HG02642 (cell line): ENCODE results near the gene PLA2G1B.

Source experiments
- ATAC-seq: cut with Tn5 transposase; IDR thresholded peaks from one replicate; pipeline ENCODE4 v1.9.1; 2021; ENCODE audit warnings: mild to moderate bottlenecking; ENCODE audit not compliant: unreplicated experiment, poor library complexity

PLA2G1B gene

DNA sequence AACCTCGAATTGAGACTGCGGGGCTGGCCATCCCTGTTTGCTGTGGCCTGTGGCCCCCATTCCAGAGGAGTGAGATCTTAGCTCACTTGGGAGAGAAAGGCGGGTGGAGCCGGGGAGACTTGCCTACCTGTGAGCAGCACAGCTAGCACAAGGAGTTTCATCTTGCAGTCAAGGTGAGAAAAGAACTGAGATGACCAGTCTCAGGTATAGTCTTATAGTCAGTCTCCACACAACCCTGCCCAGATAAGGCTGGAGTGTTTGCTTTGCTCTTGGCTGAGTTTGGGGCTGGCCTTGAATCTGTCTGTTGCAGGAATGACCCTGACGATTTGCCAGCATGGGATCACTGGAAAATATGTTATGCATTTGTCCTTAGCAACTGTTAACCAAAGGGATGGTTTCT lies at the start of gene PLA2G1B:
PLA2G1B (minus strand) TSS at position 187 of the 400 bp plus-strand sequence; CDS start at position 161, 26 bp downstream.
- no peak for ATAC-seq

GRCh38 chr12:120376934-120377572 lies 49.5 kb upstream of the PLA2G1B start:
- no peak for ATAC-seq

- ATAC-seq: no peak
These were observed 48.8 kb upstream of the PLA2G1B start for GRCh38 chr12:120376416-120376815.

GRCh38 chr12:120376009-120376408 lies 48.4 kb upstream of the PLA2G1B start:
- no peak for ATAC-seq

DNA sequence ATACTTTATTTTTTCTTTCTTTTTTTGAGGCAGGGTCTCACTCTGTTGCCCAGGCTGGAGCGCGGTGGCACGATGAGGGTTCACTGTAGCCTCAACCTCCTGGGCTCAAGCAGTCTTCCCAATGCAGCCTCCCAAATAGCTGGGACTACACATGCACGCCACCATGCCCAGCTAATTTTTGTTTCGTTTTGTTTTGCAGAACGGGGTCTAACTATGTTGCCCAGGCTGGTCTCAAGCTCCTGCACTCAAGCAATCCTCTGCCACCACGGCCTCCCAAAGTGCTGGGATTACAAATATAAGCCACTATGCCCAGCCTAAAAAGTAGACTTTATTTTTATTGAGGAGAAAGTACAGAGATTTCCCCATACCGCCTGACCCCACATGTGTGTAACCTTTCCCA lies 46.1 kb upstream of the PLA2G1B start:
- ATAC-seq: no peak

- ATAC-seq: no peak
These were observed 43.0 kb upstream of the PLA2G1B start for GRCh38 chr12:120370343-120371243.

GRCh38 chr12:120369603-120370342 lies 42.2 kb upstream of the PLA2G1B start:
- ATAC-seq: no peak

DNA sequence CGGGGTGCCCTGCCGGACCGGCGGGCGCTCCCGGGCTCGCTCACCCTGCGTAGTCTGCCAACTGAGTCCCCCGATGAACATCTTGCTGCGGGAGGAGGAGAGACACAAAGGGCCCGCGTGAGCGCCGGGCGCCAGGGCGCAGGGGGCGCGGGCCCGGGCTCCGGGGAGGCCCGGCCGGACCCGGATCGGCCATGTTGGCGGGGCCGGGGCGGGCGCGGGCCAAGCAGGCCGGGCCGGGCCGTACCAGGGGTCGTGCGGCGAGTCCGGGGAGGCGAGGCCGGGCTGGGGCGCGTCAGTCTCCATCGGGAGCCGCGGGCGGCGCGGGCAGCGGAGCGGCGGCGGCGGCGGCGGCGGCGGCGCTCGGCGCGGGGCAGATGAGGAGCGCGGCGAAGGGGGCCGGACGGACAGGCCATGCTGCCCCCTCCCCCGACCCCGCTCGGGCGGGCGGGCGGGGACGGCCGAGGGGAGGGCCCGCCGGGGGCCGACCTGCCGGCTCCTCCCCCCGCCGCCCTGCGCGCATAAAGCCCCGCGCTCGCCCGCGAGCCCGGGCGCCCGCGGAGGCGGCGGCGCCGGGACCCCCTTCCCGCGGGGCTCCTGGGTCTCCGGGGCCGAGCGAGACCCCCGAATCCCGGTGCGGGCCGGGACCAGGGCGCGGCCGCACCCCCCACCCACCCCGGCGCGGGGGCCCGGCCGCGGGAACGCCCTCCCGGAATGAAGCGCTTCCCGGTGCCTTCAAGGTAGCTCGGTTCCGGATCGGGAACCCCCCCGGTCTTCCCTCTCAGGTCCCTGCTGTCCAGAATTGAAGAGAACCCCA lies 41.4 kb upstream of the PLA2G1B start, which contains the start of gene MSI1:
MSI1 (minus strand) TSS at position 376 of the 814 bp plus-strand sequence; CDS start at position 303, 73 bp downstream.
- no peak for ATAC-seq

GRCh38 chr12:120367924-120368788 lies 40.6 kb upstream of the PLA2G1B start:
- no peak for ATAC-seq

DNA sequence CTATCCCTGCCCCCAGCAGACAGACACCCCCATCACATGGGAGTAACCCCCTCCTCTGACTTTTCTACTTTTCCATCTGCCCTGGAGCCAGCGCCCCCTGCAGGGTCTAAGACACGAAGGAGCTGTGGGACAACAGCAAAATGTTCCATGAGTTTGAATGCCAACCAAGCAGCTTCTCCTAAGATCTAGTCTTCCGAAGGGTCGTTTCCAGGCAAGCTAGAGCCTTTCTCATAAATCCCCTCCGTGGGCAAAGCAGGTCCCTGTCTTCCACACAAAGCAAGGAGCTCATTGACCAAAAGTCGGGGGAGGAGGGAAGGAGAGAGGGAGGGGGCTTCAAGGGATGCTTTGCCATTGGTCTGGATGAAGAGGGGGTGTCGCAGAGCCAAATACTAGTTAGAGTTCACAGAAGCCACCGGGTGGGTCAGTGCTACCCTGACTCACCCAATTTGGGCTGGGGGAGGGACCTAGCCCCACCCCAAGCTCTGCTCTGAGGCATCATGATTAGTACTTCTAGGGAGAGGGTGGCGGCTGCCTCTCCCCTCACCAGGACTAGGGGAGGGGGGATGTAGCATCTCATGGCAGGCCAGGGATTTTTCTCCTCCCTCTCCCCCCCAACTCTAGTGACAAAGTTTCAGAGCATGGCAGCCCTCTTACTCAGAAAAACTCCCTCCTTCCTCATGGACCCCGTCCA lies 39.8 kb upstream of the PLA2G1B start:
- no peak for ATAC-seq

DNA sequence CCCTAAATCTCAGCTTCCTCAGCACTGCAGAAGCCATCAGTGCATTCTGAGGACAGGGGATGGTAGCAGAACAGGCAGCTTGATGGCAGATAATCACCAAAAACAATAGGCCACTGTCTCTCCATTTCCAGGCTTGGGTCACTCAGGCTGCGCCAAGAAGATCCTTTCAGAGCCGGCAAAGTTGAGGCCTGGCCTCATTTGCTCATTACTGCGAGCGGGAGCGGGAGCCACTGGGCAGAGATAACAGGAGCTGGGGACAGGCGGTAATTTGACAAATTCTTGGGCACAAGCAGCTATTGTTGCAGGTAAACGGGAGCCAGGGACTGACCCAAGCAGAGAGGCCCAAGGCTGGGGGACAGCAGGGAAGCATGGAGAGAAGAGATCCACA lies 39.3 kb upstream of the PLA2G1B start:
- ATAC-seq: no peak

- no peak for ATAC-seq
These were observed 38.7 kb upstream of the PLA2G1B start for GRCh38 chr12:120366341-120366705.

- ATAC-seq: no peak
These were observed 38.2 kb upstream of the PLA2G1B start for GRCh38 chr12:120365675-120366340.

DNA sequence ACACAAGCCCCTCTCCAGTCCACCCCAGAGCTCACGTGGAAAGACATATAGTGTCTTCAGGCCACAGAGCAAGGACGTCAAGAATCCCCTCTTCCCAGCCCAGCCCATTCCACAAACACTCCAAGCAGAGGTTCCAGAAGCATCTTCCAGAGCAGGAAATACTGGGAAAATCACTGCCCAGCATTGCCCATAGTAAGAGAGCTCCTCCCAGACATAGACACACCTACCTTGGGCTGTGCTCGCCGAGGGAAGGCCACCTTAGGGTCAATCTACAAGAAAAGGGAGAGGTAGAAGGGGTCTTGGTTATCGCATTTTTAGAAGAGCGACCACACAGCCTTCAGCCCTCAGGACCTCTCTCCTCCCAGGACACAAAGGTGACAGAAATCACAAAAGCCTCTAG lies 36.9 kb upstream of the PLA2G1B start:
- ATAC-seq: no peak

DNA sequence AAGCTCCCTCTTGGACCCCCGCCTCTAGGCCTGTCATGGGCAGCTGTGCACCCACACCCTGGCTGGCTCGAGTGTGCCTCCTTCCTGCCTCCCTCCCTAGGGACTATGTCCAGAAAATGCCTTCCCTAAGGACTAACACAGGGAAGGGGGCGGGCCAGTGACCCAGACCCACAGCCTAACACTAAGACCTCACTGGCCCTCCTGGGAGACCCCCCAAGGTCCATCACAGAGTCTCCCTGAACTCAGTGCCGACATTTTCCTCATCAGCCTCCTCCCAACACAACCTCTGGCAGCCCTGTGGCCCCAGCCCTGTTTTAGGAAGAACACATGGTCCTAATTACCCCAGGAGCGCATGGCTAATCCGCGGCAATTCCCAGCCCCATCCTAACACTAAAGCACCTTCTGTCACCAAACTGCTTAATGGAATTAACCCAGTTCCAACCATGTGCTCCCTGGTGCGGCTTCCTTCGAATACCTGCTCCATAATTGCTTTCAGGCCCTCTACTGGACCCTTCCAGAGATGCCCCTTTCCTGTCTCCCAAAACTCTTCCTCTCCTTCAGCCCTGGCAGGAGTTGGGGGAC lies 35.8 kb upstream of the PLA2G1B start:
- no peak for ATAC-seq

DNA sequence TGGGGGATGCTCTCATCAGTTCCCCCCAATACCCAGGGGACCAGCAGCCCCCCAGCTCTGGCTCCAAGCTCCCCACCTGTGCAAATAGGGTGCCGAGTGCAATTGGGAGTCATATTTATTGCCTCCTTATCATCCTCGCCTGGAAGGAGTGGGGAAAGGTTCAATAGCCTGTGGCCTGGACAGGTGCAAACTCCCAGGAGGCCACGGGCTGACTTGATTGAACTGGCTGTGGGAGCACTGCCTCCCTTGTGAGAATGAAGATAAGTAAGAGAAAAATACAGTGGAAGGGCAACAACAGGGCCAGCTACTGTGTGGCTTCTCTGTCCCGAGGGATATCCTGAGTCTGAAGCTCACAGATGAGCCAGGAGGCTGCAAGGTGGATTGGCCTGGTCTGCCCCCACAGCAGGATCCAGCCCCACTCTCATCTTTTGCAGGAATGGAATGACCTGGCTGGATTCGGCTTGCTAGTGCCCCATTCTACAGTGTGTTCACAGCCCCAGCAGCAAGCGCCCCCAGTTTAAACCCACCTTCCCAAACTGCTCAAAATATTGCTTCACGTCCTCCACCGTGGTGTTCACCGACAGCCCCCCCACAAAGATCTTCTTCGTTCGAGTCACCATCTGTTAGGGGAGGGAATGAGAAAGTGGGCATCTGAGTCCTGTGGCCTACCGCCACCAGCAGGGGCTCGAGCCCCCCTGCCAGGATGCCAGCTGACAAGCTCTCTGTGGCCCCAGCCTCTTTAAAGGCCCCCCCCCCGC lies 35.1 kb upstream of the PLA2G1B start:
- no peak for ATAC-seq
